KOPT-K1 (cell line): ENCODE data around the gene CACNG8.
"Not testable (repeated sequence)": the region's sequence is repeated elsewhere in the genome, so short reads cannot be mapped to it uniquely, and the experiment has no call there.

ENCODE experiments used
- H3K27ac ChIP-seq: fragments of 200-600 bp; sonication (generic); 2 replicates; pipeline ENCODE4 v1.5.1; 2016; ENCODE audit warnings: antibody characterized with exemption, mild to moderate bottlenecking, low read depth, low read length; ENCODE audit not compliant: poor library complexity, severe bottlenecking
- H3K36me3 ChIP-seq: fragments of 200-600 bp; sonication (generic); 2 replicates; pipeline ENCODE4 v1.5.1; 2017; ENCODE audit warnings: antibody characterized with exemption, mild to moderate bottlenecking, low read length, moderate library complexity; ENCODE audit not compliant: insufficient read depth
- H3K9me3 ChIP-seq: fragments of 200-600 bp; sonication (generic); 2 replicates; pipeline ENCODE4 v1.5.1; 2017; ENCODE audit warnings: antibody characterized with exemption, low read length, mild to moderate bottlenecking; ENCODE audit not compliant: insufficient read depth, poor library complexity, severe bottlenecking

The CACNG8 gene

GRCh38 chr19:53962887-53963431 lies at the start of gene CACNG8:
CACNG8 (plus strand) TSS chr19:53962937.
- H3K27ac ChIP-seq, result no peak within 1 kb of the TSS

GRCh38 chr19:53915000-53915399 lies 47.7 kb upstream of the CACNG8 start:
- no peaks in the 10 kb centered on the region for H3K36me3 ChIP-seq
- H3K27ac ChIP-seq, result no peak overlapping the region
- no peaks in the 10 kb centered on the region for H3K9me3 ChIP-seq

More at GRCh38 chr19:53962887-53963431, at the start of gene CACNG8:
- Histone ChIP-seq H3K9me3 (no peaks in the 10 kb centered on the region), H3K36me3 (no peaks in the 10 kb centered on the region)

- H3K27ac ChIP-seq, result no peak overlapping the region
- no peaks in the 10 kb centered on the region for H3K36me3 ChIP-seq
- no peaks in the 10 kb centered on the region for H3K9me3 ChIP-seq
These were observed 46.7 kb upstream of the CACNG8 start for GRCh38 chr19:53916004-53916403.

- no peaks in the 10 kb centered on the region for H3K9me3 ChIP-seq
- H3K27ac ChIP-seq, result no peak overlapping the region
- H3K36me3 ChIP-seq, result no peaks in the 10 kb centered on the region
These were observed 45.4 kb upstream of the CACNG8 start for GRCh38 chr19:53917356-53917755.

GRCh38 chr19:53927739-53928138 lies 35.0 kb upstream of the CACNG8 start:
- no peak overlapping the region for H3K27ac ChIP-seq
- no peaks in the 10 kb centered on the region for H3K36me3 ChIP-seq
- H3K9me3 ChIP-seq, result no peaks in the 10 kb centered on the region

- Histone ChIP-seq H3K27ac (no peak overlapping the region), H3K36me3 (no peaks in the 10 kb centered on the region), H3K9me3 (no peaks in the 10 kb centered on the region)
These were observed 26.7 kb upstream of the CACNG8 start for GRCh38 chr19:53936029-53936428.

GRCh38 chr19:53942001-53942786 lies 20.5 kb upstream of the CACNG8 start:
- H3K36me3 ChIP-seq, result no peaks in the 10 kb centered on the region
- no peaks in the 10 kb centered on the region for H3K9me3 ChIP-seq
- H3K27ac ChIP-seq, result no peak overlapping the region

- no peaks in the 10 kb centered on the region for H3K9me3 ChIP-seq
- H3K36me3 ChIP-seq, result no peaks in the 10 kb centered on the region
- H3K27ac ChIP-seq, result no peak overlapping the region
These were observed 18.3 kb upstream of the CACNG8 start for GRCh38 chr19:53944416-53944815.

GRCh38 chr19:53944933-53945332 lies 17.8 kb upstream of the CACNG8 start:
- H3K9me3 ChIP-seq, result no peaks in the 10 kb centered on the region
- H3K27ac ChIP-seq, result no peak overlapping the region
- no peaks in the 10 kb centered on the region for H3K36me3 ChIP-seq

- no peaks in the 10 kb centered on the region for H3K36me3 ChIP-seq
- H3K9me3 ChIP-seq, result no peaks in the 10 kb centered on the region
- H3K27ac ChIP-seq, result no peak overlapping the region
These were observed 17.3 kb upstream of the CACNG8 start for GRCh38 chr19:53945441-53945840.

- no peaks in the 10 kb centered on the region for H3K9me3 ChIP-seq
- no peaks in the 10 kb centered on the region for H3K36me3 ChIP-seq
- no peak overlapping the region for H3K27ac ChIP-seq
These were observed 16.7 kb upstream of the CACNG8 start for GRCh38 chr19:53945998-53946397.

GRCh38 chr19:53947624-53948023 lies 15.1 kb upstream of the CACNG8 start:
- H3K9me3 ChIP-seq, result no peaks in the 10 kb centered on the region
- H3K27ac ChIP-seq, result no peak overlapping the region
- no peaks in the 10 kb centered on the region for H3K36me3 ChIP-seq

GRCh38 chr19:53948611-53949010 lies 14.1 kb upstream of the CACNG8 start:
- H3K36me3 ChIP-seq, H3K9me3 ChIP-seq, H3K27ac ChIP-seq: not testable (repeated sequence)

GRCh38 chr19:53951436-53951835 lies 11.3 kb upstream of the CACNG8 start:
- Histone ChIP-seq H3K36me3 (no peaks in the 10 kb centered on the region), H3K27ac (no peak overlapping the region), H3K9me3 (no peaks in the 10 kb centered on the region)

GRCh38 chr19:53951947-53952346 lies 10.8 kb upstream of the CACNG8 start:
- Histone ChIP-seq H3K9me3 (no peaks in the 10 kb centered on the region), H3K36me3 (no peaks in the 10 kb centered on the region), H3K27ac (no peak overlapping the region)

GRCh38 chr19:53953383-53953782 lies 9.4 kb upstream of the CACNG8 start:
- no peak overlapping the region for H3K27ac ChIP-seq
- no peaks in the 10 kb centered on the region for H3K9me3 ChIP-seq
- H3K36me3 ChIP-seq, result no peaks in the 10 kb centered on the region
